HCT116 (cell line): ENCODE data around the gene CTXN1. TPM values are rescaled to one million over a fixed set of nuclear protein-coding genes. Genes with fewer than 3 reads are reported as not detected.

Experiments used
- ATAC-seq: fragments of 200-7000 bp; cut with Tn5 transposase; 2 replicates; pipeline ENCODE4 v1.9.1; 2020; ENCODE audit warnings: mild to moderate bottlenecking, moderate library complexity
- BruUV-seq: library from RNA; stranded (reverse); fragments of 400-500 nt; replicated peaks from 2 replicates; lab custom pipeline; 2021; lab: Mats Ljungman, UMichigan
- CTCF ChIA-PET: fragments of 300-600 bp; sonication (Branson Sonifier 250); formaldehyde crosslinking; loops from one replicate; lab custom pipeline; 2021; ENCODE audit warnings: antibody characterized with exemption; lab: Charles Lee
- POLR2A ChIA-PET: fragments of 300-600, 350-600 bp; sonication (Branson Sonifier 250); formaldehyde crosslinking; loops from one replicate; lab custom pipeline; 2021; ENCODE audit warnings: antibody characterized with exemption; lab: Charles Lee
- RAD21 ChIA-PET, 2 experiments: fragments of 300-600 bp; sonication (Branson Sonifier 250); formaldehyde crosslinking; loops; one replicate each; lab custom pipeline; 2023; ENCODE audit warnings: low total read pairs in 2 of 2; ENCODE audit not compliant: uncharacterized antibody in 2 of 2, unreplicated experiment in 2 of 2, low non-redundant PET in 1 of 2; lab: Charles Lee
- DNase-seq: peaks from one replicate; pipeline ENCODE4 v3.0.0-alpha.2; 2010; ENCODE audit warnings: low read depth, low spot score
- H2AFZ ChIP-seq: fragments of 200-600 bp; shearing (Covaris generic), sonication (generic); 2 replicates; pipeline ENCODE4 v1.6.1; 2017; ENCODE audit warnings: low read depth, mixed run types, mixed read lengths, antibody characterized with exemption, low read length; ENCODE audit not compliant: poor library complexity, severe bottlenecking
- H3K27ac ChIP-seq: 2 replicates; pipeline ENCODE4 v1.5.1; 2012; ENCODE audit warnings: low read depth, low read length
- H3K27me3 ChIP-seq: fragments of 200-600 bp; sonication (generic); 2 replicates; pipeline ENCODE4 v1.6.1; 2016; ENCODE audit warnings: mixed run types, low read length, mixed read lengths; ENCODE audit not compliant: insufficient read depth
- H3K36me3 ChIP-seq, 2 experiments: fragments of 200-500 bp in 1 of 2; fragments of 200-600 bp in 1 of 2; sonication (Bioruptor generic) in 1 of 2; sonication (generic) in 1 of 2; 2 replicates each; pipeline versions ENCODE4 v1.5.1 to v1.6.1; 2014 to 2016; ENCODE audit warnings: low read length in 2 of 2, inconsistent platforms in 1 of 2, mixed read lengths in 1 of 2, mixed run types in 1 of 2; ENCODE audit not compliant: insufficient read depth in 2 of 2, control insufficient read depth in 1 of 2
- H3K4me1 ChIP-seq, 2 experiments: fragments of 200-600 bp in 1 of 2; sonication (generic) in 1 of 2; 2 replicates each; pipeline versions ENCODE4 v1.5.1 to v1.6.1; 2012 to 2017; ENCODE audit warnings: low read length in 2 of 2, inconsistent platforms in 1 of 2, mild to moderate bottlenecking in 1 of 2, mixed read lengths in 1 of 2, mixed run types in 1 of 2, moderate library complexity in 1 of 2; ENCODE audit not compliant: insufficient read depth in 2 of 2, control insufficient read depth in 1 of 2
- H3K4me2 ChIP-seq: fragments of 200-600 bp; sonication (generic); 2 replicates; pipeline ENCODE4 v1.6.1; 2017; ENCODE audit warnings: mixed run types, low read length, mixed read lengths
- H3K4me3 ChIP-seq, 2 experiments: fragments of 200-600 bp in 1 of 2; sonication (generic) in 1 of 2; replicated peaks in 1 of 2; 2 replicates each; pipeline ENCODE4 v1.5.1; 2011 to 2016; ENCODE audit warnings: low read length in 2 of 2, control low read depth in 1 of 2, low read depth in 1 of 2, mild to moderate bottlenecking in 1 of 2, mixed read lengths in 1 of 2, mixed run types in 1 of 2
- H3K79me2 ChIP-seq: fragments of 200-600 bp; sonication (generic); 2 replicates; pipeline ENCODE4 v1.6.1; 2017; ENCODE audit warnings: mild to moderate bottlenecking, mixed run types, low read length, moderate library complexity, mixed read lengths; ENCODE audit not compliant: insufficient read depth
- H3K9ac ChIP-seq: fragments of 200-600 bp; sonication (generic); 2 replicates; pipeline ENCODE4 v1.6.1; 2016; ENCODE audit warnings: low read length, mixed read lengths
- H3K9me2 ChIP-seq: fragments of 200-600 bp; sonication (generic), shearing (Covaris generic); 2 replicates; pipeline ENCODE4 v1.6.1; 2017; ENCODE audit warnings: mixed run types, mild to moderate bottlenecking, moderate library complexity; ENCODE audit not compliant: insufficient read depth
- H3K9me3 ChIP-seq, 2 experiments: fragments of 200-500 bp in 1 of 2; fragments of 200-600 bp in 1 of 2; sonication (Bioruptor generic) in 1 of 2; sonication (generic) in 1 of 2; 2 replicates each; pipeline ENCODE4 v1.6.1; 2014 to 2017; ENCODE audit warnings: low read length in 2 of 2, mixed read lengths in 2 of 2, inconsistent platforms in 1 of 2, low read depth in 1 of 2, mild to moderate bottlenecking in 1 of 2, mixed run types in 1 of 2, moderate library complexity in 1 of 2; ENCODE audit not compliant: control insufficient read depth in 1 of 2, insufficient read depth in 1 of 2
- H4K20me1 ChIP-seq: fragments of 200-600 bp; sonication (generic), shearing (Covaris generic); 2 replicates; pipeline ENCODE4 v1.6.1; 2017; ENCODE audit warnings: mixed run types, mild to moderate bottlenecking, moderate library complexity; ENCODE audit not compliant: insufficient read depth
- CBX3 ChIP-seq: IDR thresholded peaks from 2 replicates; pipeline ENCODE4 v1.6.1; 2012; ENCODE audit warnings: low read depth
- EGR1 ChIP-seq: IDR thresholded peaks from 2 replicates; pipeline ENCODE4 v1.6.1; 2012; ENCODE audit warnings: low read depth
- EZH2 ChIP-seq: fragments of 200-600 bp; sonication (generic); IDR thresholded peaks from 2 replicates; pipeline ENCODE4 v1.6.1; 2017; ENCODE audit warnings: antibody characterized with exemption, mixed run types
- POLR2AphosphoS5 ChIP-seq: IDR thresholded peaks from 2 replicates; pipeline ENCODE4 v1.6.1; 2011; ENCODE audit warnings: mild to moderate bottlenecking, low read depth, low read length, moderate library complexity
- RAD21 ChIP-seq: IDR thresholded peaks from 2 replicates; pipeline ENCODE4 v1.6.1; 2012; ENCODE audit warnings: low read depth, mild to moderate bottlenecking
- SIN3A ChIP-seq: IDR thresholded peaks from 2 replicates; pipeline ENCODE4 v1.6.1; 2012; ENCODE audit warnings: low read depth
- SP1 ChIP-seq: IDR thresholded peaks from 2 replicates; pipeline ENCODE4 v1.6.1; 2012; ENCODE audit warnings: low read depth
- SRF ChIP-seq: IDR thresholded peaks from 2 replicates; pipeline ENCODE4 v1.6.1; 2012; ENCODE audit warnings: low read depth
- ZFX ChIP-seq: fragments of 450-650 bp; IDR thresholded peaks from 2 replicates; pipeline ENCODE4 v1.6.1; 2017
- intact Hi-C: fragments of 100-400 bp; cut with micrococcal nuclease; formaldehyde crosslinking; loops from 2 replicates; pipeline ENCODE4 v1.10.0; 2022
- total RNA-seq: library from RNA; stranded (reverse); gene quantifications from one replicate; pipeline ENCODE4 v1.2.1, GENCODE V29; 2021; ENCODE audit not compliant: unreplicated experiment
- TF ChIP-seq, protein P1 (sequence below): IDR thresholded peaks from 2 replicates; pipeline ENCODE4 v1.6.1; 2011; ENCODE audit warnings: mild to moderate bottlenecking, low read length, moderate library complexity; ENCODE audit not compliant: insufficient replicate concordance; ENCODE audit errors: extremely low read depth
- TF ChIP-seq, protein P2 (sequence below), 3 experiments: fragments of 200-600 bp in 1 of 3; sonication (generic) in 1 of 3; IDR thresholded peaks in 2 of 3; conservative IDR thresholded peaks in 1 of 3; 2 replicates each; pipeline ENCODE4 v1.5.1; 2012 to 2017; ENCODE audit warnings: low read depth in 2 of 3, low read length in 2 of 3, antibody characterized with exemption in 1 of 3, borderline replicate concordance in 1 of 3, control low read depth in 1 of 3, mild to moderate bottlenecking in 1 of 3, mixed read lengths in 1 of 3, mixed run types in 1 of 3, moderate library complexity in 1 of 3; ENCODE audit not compliant: insufficient read depth in 1 of 3
- TF ChIP-seq, protein P3 (sequence below): IDR thresholded peaks from 2 replicates; pipeline ENCODE4 v1.6.1; 2012
- TF ChIP-seq, protein P4 (sequence below): IDR thresholded peaks from 2 replicates; pipeline ENCODE4 v1.6.1; 2012

Gene CTXN1
- total RNA-seq, 1 experiment from 2014 or later: 56.0 TPM

DNA sequence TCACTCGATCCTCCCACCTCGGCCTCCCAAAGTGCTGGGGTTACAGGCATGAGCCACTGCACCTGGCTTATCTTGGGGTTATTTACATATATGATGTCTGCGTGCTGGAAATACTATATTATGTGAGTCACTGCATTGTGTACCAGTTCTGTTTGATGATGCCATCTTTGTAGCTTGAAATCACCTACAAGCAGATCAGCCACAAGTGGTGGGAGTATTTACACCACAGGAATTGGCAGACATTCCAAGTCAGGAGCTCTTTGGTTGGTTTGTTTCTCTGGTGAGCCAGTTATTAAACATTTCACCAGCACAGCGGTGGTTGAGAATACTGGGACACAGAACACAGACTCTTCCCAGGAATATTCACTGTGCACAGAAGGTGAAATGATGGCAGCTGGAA is 22.0 kb upstream of the CTXN1 start:
- H3K27ac ChIP-seq: no peak overlapping the region
- no peak overlapping the region for H3K4me3 ChIP-seq
- TF ChIP-seq SIN3A: no peak
- TF ChIP-seq SRF: no peak
- TF ChIP-seq, protein P1, sequence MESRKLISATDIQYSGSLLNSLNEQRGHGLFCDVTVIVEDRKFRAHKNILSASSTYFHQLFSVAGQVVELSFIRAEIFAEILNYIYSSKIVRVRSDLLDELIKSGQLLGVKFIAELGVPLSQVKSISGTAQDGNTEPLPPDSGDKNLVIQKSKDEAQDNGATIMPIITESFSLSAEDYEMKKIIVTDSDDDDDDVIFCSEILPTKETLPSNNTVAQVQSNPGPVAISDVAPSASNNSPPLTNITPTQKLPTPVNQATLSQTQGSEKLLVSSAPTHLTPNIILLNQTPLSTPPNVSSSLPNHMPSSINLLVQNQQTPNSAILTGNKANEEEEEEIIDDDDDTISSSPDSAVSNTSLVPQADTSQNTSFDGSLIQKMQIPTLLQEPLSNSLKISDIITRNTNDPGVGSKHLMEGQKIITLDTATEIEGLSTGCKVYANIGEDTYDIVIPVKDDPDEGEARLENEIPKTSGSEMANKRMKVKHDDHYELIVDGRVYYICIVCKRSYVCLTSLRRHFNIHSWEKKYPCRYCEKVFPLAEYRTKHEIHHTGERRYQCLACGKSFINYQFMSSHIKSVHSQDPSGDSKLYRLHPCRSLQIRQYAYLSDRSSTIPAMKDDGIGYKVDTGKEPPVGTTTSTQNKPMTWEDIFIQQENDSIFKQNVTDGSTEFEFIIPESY: no peak
- TF ChIP-seq, protein P2, sequence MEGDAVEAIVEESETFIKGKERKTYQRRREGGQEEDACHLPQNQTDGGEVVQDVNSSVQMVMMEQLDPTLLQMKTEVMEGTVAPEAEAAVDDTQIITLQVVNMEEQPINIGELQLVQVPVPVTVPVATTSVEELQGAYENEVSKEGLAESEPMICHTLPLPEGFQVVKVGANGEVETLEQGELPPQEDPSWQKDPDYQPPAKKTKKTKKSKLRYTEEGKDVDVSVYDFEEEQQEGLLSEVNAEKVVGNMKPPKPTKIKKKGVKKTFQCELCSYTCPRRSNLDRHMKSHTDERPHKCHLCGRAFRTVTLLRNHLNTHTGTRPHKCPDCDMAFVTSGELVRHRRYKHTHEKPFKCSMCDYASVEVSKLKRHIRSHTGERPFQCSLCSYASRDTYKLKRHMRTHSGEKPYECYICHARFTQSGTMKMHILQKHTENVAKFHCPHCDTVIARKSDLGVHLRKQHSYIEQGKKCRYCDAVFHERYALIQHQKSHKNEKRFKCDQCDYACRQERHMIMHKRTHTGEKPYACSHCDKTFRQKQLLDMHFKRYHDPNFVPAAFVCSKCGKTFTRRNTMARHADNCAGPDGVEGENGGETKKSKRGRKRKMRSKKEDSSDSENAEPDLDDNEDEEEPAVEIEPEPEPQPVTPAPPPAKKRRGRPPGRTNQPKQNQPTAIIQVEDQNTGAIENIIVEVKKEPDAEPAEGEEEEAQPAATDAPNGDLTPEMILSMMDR (IDR thresholded peaks at IDR 0.05 in 2 of 3, conservative IDR thresholded peaks at IDR 0.05 in 1 of 3; ENCODE audit: borderline replicate concordance in 1 of 3, insufficient read depth in 1 of 3, low read depth in 2 of 3, low read length in 2 of 3): no peak
- TF ChIP-seq, protein P3, sequence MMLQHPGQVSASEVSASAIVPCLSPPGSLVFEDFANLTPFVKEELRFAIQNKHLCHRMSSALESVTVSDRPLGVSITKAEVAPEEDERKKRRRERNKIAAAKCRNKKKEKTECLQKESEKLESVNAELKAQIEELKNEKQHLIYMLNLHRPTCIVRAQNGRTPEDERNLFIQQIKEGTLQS: no peak
- TF ChIP-seq, protein P4, sequence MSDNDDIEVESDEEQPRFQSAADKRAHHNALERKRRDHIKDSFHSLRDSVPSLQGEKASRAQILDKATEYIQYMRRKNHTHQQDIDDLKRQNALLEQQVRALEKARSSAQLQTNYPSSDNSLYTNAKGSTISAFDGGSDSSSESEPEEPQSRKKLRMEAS: no peak
- TF ChIP-seq ZFX: no peak
- TF ChIP-seq SP1: no peak
- no peak for TF ChIP-seq POLR2AphosphoS5
- no peak for TF ChIP-seq CBX3
- no peak for TF ChIP-seq EGR1
- TF ChIP-seq RAD21: no peak
- no peak for TF ChIP-seq EZH2
- no peak overlapping the region for H3K9ac ChIP-seq
- H4K20me1 ChIP-seq: no peaks in the 10 kb centered on the region
- H3K27me3 ChIP-seq: no peaks in the 10 kb centered on the region
- POLR2A ChIA-PET: no interaction called here
- H3K9me3 ChIP-seq: no peaks in the 10 kb centered on the region
- ATAC-seq: no peak
- CTCF ChIA-PET: interaction anchor here (0.5 to 0.9 kb wide), 2 partner anchors 23 to 27 kb away, joined by 3 to 7 read pairs; no protein-coding TSS in a partner anchor
- peaks cover 5% of the 10 kb centered on the region for H3K79me2 ChIP-seq
- intact Hi-C loops: no loop called here
- no peak overlapping the region for H2AFZ ChIP-seq
- no peak overlapping the region for H3K4me2 ChIP-seq
- H3K9me2 ChIP-seq: no peaks in the 10 kb centered on the region
- DNase-seq: no peak
- BruUV-seq: no TSS peak
- RAD21 ChIA-PET: no interaction called here
- H3K4me1 ChIP-seq: peaks cover 4 to 11% of the 10 kb centered on the region in 2 experiments; a peak in 3 of 4 replicates
- no peaks in the 10 kb centered on the region; a peak in 1 of 4 replicates for H3K36me3 ChIP-seq
